GM23338 (cell line): ENCODE measurements around the gene NLRP14. TPM values are rescaled to one million over a fixed set of nuclear protein-coding genes. Genes with fewer than 3 reads are reported as not detected.
A peak's percentile ranks its signal among the peaks of the same experiment; 100 is the strongest.

Experiments
- ATAC-seq: fragments of 200-7000 bp; cut with Tn5 transposase; 3 replicates; pipeline ENCODE4 v1.9.1; 2020
- DNase-seq: peaks from one replicate; pipeline ENCODE4 v3.0.0-alpha.2; 2015; ENCODE audit warnings: low spot score
- H2AFZ ChIP-seq: fragments of 200-600 bp; sonication (generic); 2 replicates; pipeline ENCODE4 v1.8.0; 2016; ENCODE audit warnings: antibody characterized with exemption, mild to moderate bottlenecking, moderate library complexity
- H3F3A ChIP-seq: fragments of 200-600 bp; sonication (generic); replicated peaks from 2 replicates; pipeline ENCODE4 v1.8.0; 2017; ENCODE audit warnings: antibody characterized with exemption, mixed run types, low read depth
- H3K27ac ChIP-seq: fragments of 200-600 bp; sonication (generic); 2 replicates; pipeline ENCODE4 v1.6.1; 2016; ENCODE audit warnings: low read depth
- H3K27me3 ChIP-seq: fragments of 200-600 bp; sonication (generic); 2 replicates; pipeline ENCODE4 v1.8.0; 2016; ENCODE audit warnings: mild to moderate bottlenecking, mixed run types, moderate library complexity; ENCODE audit not compliant: insufficient read depth
- H3K36me3 ChIP-seq: fragments of 200-600 bp; sonication (generic); 2 replicates; pipeline ENCODE4 v1.8.0; 2016; ENCODE audit warnings: mild to moderate bottlenecking; ENCODE audit not compliant: insufficient read depth
- H3K4me1 ChIP-seq: fragments of 200-600 bp; sonication (generic); 2 replicates; pipeline ENCODE4 v1.8.0; 2016; ENCODE audit warnings: mild to moderate bottlenecking, moderate library complexity; ENCODE audit not compliant: insufficient read depth
- H3K4me2 ChIP-seq: fragments of 200-600 bp; sonication (generic); 2 replicates; pipeline ENCODE4 v1.7.1; 2017; ENCODE audit warnings: mixed run types
- H3K4me3 ChIP-seq: fragments of 200-600 bp; sonication (generic); 2 replicates; pipeline ENCODE4 v1.6.1; 2016; ENCODE audit warnings: mixed run types
- H3K79me2 ChIP-seq: fragments of 200-600 bp; sonication (generic); replicated peaks from 2 replicates; pipeline ENCODE4 v1.8.0; 2017; ENCODE audit warnings: mild to moderate bottlenecking; ENCODE audit not compliant: insufficient read depth
- H3K9me2 ChIP-seq: fragments of 200-600 bp; sonication (generic); 2 replicates; pipeline ENCODE4 v1.8.0; 2017; ENCODE audit not compliant: insufficient read depth
- H4K20me1 ChIP-seq: fragments of 200-600 bp; sonication (generic); replicated peaks from 2 replicates; pipeline ENCODE4 v1.8.0; 2017; ENCODE audit warnings: mild to moderate bottlenecking; ENCODE audit not compliant: insufficient read depth
- H3K27ac Mint-ChIP-seq: 2 replicates; pipeline ENCODE4 v1.8.0; 2020; ENCODE audit warnings: inconsistent platforms, mild to moderate bottlenecking, moderate library complexity, mixed read lengths
- H3K27me3 Mint-ChIP-seq: 3 replicates; pipeline ENCODE4 v1.8.0; 2022; ENCODE audit warnings: low read depth, mild to moderate bottlenecking, moderate library complexity, mixed read lengths, inconsistent platforms; ENCODE audit not compliant: insufficient read depth, poor library complexity
- H3K36me3 Mint-ChIP-seq: 3 replicates; pipeline ENCODE4 v1.8.0; 2021; ENCODE audit warnings: low read depth, mild to moderate bottlenecking, inconsistent platforms, moderate library complexity, mixed read lengths
- H3K4me1 Mint-ChIP-seq: 3 replicates; pipeline ENCODE4 v1.8.0; 2020; ENCODE audit warnings: mild to moderate bottlenecking, inconsistent platforms, mixed read lengths
- H3K4me3 Mint-ChIP-seq: 3 replicates; pipeline ENCODE4 v1.8.0; 2021; ENCODE audit warnings: moderate library complexity, mild to moderate bottlenecking, inconsistent platforms, mixed read lengths
- H3K9me3 Mint-ChIP-seq: 3 replicates; pipeline ENCODE4 v1.8.0; 2020; ENCODE audit warnings: moderate library complexity, mild to moderate bottlenecking, inconsistent platforms, mixed read lengths
- CREB1 ChIP-seq: fragments of 250-450 bp; sonication (Bioruptor Pico); IDR thresholded peaks from 2 replicates; pipeline ENCODE4 v1.5.0; 2020; ENCODE audit warnings: low read depth, mild to moderate bottlenecking, moderate library complexity
- EZH2phosphoT487 ChIP-seq: fragments of 200-600 bp; sonication (generic); IDR thresholded peaks from one replicate; pipeline ENCODE4 v1.8.1; 2018; ENCODE audit warnings: antibody characterized with exemption; ENCODE audit not compliant: unreplicated experiment
- JUNB ChIP-seq: IDR thresholded peaks from one replicate; pipeline ENCODE4 v1.6.1; 2016; ENCODE audit warnings: antibody characterized with exemption; ENCODE audit not compliant: unreplicated experiment
- NANOG ChIP-seq: IDR thresholded peaks from 2 replicates; pipeline ENCODE4 v1.6.1; 2016; ENCODE audit warnings: antibody characterized with exemption, borderline replicate concordance
- POLR2AphosphoS5 ChIP-seq: IDR thresholded peaks from 2 replicates; pipeline ENCODE4 v1.6.1; 2016; ENCODE audit warnings: antibody characterized with exemption, low read depth
- STAT1 ChIP-seq: IDR thresholded peaks from one replicate; pipeline ENCODE4 v1.6.1; 2016; ENCODE audit warnings: antibody characterized with exemption; ENCODE audit not compliant: unreplicated experiment
- ZNF331 ChIP-seq: fragments of 250-450 bp; sonication (Bioruptor Pico); IDR thresholded peaks from 2 replicates; pipeline ENCODE4 v1.5.0; 2020; ENCODE audit warnings: low read depth, mild to moderate bottlenecking, moderate library complexity
- long read RNA-seq: library from polyadenylated mRNA; unstranded; transcript quantifications from one replicate; pipeline ENCODE4 v2.0.0, GENCODE V29; 2020; ENCODE audit not compliant: unreplicated experiment
- polyA plus RNA-seq: library from polyadenylated mRNA; unstranded; fragments of >200 nt; fragmentation: Nextera tagmentation; extraction: Ambion mirVana; gene quantifications from 2 replicates; pipeline ENCODE4 v1.2.1, GENCODE V29; 2016
- total RNA-seq: library from RNA; depleted of rRNA; stranded (reverse); fragments of >200 nt; shearing (Covaris generic); gene quantifications from 2 replicates; pipeline ENCODE4 v1.2.3, GENCODE V29; 2014; rRNA removed
- TF ChIP-seq, protein P1 (sequence below): IDR thresholded peaks from 2 replicates; pipeline ENCODE4 v1.6.1; 2016; ENCODE audit warnings: antibody characterized with exemption
- TF ChIP-seq, protein P2 (sequence below): fragments of 250-450 bp; sonication (Bioruptor Pico); IDR thresholded peaks from 2 replicates; pipeline ENCODE4 v1.5.0; 2020; ENCODE audit warnings: mild to moderate bottlenecking, moderate library complexity

The NLRP14 gene, protein sequence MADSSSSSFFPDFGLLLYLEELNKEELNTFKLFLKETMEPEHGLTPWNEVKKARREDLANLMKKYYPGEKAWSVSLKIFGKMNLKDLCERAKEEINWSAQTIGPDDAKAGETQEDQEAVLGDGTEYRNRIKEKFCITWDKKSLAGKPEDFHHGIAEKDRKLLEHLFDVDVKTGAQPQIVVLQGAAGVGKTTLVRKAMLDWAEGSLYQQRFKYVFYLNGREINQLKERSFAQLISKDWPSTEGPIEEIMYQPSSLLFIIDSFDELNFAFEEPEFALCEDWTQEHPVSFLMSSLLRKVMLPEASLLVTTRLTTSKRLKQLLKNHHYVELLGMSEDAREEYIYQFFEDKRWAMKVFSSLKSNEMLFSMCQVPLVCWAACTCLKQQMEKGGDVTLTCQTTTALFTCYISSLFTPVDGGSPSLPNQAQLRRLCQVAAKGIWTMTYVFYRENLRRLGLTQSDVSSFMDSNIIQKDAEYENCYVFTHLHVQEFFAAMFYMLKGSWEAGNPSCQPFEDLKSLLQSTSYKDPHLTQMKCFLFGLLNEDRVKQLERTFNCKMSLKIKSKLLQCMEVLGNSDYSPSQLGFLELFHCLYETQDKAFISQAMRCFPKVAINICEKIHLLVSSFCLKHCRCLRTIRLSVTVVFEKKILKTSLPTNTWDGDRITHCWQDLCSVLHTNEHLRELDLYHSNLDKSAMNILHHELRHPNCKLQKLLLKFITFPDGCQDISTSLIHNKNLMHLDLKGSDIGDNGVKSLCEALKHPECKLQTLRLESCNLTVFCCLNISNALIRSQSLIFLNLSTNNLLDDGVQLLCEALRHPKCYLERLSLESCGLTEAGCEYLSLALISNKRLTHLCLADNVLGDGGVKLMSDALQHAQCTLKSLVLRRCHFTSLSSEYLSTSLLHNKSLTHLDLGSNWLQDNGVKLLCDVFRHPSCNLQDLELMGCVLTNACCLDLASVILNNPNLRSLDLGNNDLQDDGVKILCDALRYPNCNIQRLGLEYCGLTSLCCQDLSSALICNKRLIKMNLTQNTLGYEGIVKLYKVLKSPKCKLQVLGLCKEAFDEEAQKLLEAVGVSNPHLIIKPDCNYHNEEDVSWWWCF
- total RNA-seq: 0.10 TPM in 1 of 2 replicates, not detected in the other
- 0.14 TPM in 1 of 2 replicates, not detected in the other for polyA plus RNA-seq
- long read RNA-seq: 0 reads

DNA sequence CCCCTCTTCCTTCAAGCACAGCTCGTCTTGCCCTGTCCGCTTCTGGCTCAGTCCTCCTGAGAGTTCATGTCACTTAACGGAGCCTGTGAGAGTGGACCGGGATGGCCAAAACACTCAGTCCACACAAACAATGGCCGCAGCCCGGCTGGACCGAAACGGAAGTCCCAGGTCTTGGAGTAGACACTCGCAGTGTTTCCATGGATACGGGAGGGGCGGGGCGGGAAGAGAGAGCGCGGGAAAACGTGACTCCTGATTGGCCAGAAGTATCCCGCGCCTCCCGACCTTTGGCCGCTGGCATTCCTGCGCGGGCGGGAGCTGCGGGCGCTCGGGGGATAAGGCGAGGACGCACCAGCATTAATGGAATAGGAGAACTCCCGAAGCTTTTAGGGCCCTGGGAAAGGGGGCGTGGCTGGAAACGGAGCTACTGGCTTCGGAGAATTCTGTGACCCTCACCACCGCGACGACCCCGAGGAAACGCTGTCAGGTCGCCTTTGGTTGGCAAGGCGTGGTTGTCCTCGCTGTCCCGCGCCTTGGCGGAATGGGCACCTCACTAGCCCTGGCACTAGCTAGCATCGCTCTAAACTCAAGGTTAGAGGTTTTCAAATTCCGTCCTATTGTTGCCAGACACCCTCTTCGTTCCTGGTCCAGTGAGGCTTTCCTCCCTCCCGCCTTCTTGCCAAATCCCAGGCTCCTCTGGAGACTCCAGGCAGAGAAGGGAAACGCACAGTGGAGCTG is at the start of gene NLRP14, which contains the start of gene ZNF214:
Gene NLRP14, plus strand, starts transcription at position 297 of the 735 bp plus-strand sequence. CDS start 18,108 bp downstream, outside the sequence.
Gene ZNF214, minus strand, starts transcription at position 164 of the 735 bp plus-strand sequence. CDS start 17,511 bp downstream, outside the sequence.
- H3K27me3 Mint-ChIP-seq: peaks cover 11% of the 10 kb centered on the region
- H3K4me1 Mint-ChIP-seq: peaks cover 10% of the 10 kb centered on the region; the same call in 1 of the 3 replicates
- Histone ChIP-seq H3K36me3 (no peaks in the 10 kb centered on the region), H3K4me3 (peak within 1 kb of the TSS; percentile 98), H3K27ac (no peak within 1 kb of the TSS), H3K4me1 (peaks cover 9% of the 10 kb centered on the region; the same call in 1 of the 2 replicates), H3K9me2 (no peaks in the 10 kb centered on the region), H3K79me2 (no peaks in the 10 kb centered on the region), H3K4me2 (peak within 1 kb of the TSS; percentile 95), H3F3A (no peaks in the 10 kb centered on the region), H3K27me3 (peaks cover 7% of the 10 kb centered on the region; the same call in 1 of the 2 replicates), H4K20me1 (no peaks in the 10 kb centered on the region), H2AFZ (peak within 1 kb of the TSS; percentile 100)
- peak within 1 kb of the TSS; percentile 93 for H3K27ac Mint-ChIP-seq
- peak within 1 kb of the TSS; percentile 93 for H3K4me3 Mint-ChIP-seq
- H3K9me3 Mint-ChIP-seq: no peaks in the 10 kb centered on the region; the same call in 2 of the 3 replicates
- ATAC-seq (peak; percentile 97), DNase-seq (peak; percentile 98)
- H3K36me3 Mint-ChIP-seq: no peaks in the 10 kb centered on the region
- TF ChIP-seq CREB1 (peak; percentile 36; the same call in 1 of the 2 replicates), POLR2AphosphoS5 (peak; percentile 51), EZH2phosphoT487 (no peak)
- TF ChIP-seq, protein P1, sequence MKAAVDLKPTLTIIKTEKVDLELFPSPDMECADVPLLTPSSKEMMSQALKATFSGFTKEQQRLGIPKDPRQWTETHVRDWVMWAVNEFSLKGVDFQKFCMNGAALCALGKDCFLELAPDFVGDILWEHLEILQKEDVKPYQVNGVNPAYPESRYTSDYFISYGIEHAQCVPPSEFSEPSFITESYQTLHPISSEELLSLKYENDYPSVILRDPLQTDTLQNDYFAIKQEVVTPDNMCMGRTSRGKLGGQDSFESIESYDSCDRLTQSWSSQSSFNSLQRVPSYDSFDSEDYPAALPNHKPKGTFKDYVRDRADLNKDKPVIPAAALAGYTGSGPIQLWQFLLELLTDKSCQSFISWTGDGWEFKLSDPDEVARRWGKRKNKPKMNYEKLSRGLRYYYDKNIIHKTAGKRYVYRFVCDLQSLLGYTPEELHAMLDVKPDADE: peak; percentile 44; the same call in 1 of the 2 replicates

DNA sequence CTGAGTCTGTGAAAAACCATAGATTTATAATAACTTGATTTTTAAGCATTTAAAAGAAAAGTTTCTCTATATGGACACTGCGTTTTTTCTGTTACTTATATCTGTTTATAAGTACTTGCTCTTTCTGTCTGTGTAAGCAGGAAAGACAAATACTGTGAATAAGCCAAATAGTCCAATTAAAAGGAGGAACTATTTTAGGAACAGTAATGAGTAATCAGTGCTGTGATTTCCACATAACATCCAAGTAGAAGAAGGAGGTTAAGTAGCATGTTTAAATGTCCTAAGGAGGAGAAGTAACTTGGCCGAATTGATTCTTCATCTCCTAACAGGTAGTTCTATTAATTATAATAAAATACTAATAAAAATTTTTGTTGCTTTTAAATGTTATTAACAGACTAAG is 40.9 kb upstream of the NLRP14 start:
- no peak overlapping the region for H3K4me3 ChIP-seq
- Mint-ChIP-seq H3K36me3 (no peaks in the 10 kb centered on the region; the same call in 2 of the 3 replicates), H3K9me3 (no peaks in the 10 kb centered on the region; the same call in 2 of the 3 replicates), H3K4me1 (no peaks in the 10 kb centered on the region), H3K4me3 (no peak overlapping the region), H3K27ac (no peak overlapping the region), H3K27me3 (no peaks in the 10 kb centered on the region)
- no peaks in the 10 kb centered on the region for H3K4me1 ChIP-seq
- H2AFZ ChIP-seq: no peak overlapping the region
- no peak overlapping the region for H3K4me2 ChIP-seq
- TF ChIP-seq ZNF331 (CRISPR knock-in tag) (no peak), NANOG (no peak), POLR2AphosphoS5 (no peak), STAT1 (no peak), JUNB (no peak), EZH2phosphoT487 (no peak)
- TF ChIP-seq, protein P2, sequence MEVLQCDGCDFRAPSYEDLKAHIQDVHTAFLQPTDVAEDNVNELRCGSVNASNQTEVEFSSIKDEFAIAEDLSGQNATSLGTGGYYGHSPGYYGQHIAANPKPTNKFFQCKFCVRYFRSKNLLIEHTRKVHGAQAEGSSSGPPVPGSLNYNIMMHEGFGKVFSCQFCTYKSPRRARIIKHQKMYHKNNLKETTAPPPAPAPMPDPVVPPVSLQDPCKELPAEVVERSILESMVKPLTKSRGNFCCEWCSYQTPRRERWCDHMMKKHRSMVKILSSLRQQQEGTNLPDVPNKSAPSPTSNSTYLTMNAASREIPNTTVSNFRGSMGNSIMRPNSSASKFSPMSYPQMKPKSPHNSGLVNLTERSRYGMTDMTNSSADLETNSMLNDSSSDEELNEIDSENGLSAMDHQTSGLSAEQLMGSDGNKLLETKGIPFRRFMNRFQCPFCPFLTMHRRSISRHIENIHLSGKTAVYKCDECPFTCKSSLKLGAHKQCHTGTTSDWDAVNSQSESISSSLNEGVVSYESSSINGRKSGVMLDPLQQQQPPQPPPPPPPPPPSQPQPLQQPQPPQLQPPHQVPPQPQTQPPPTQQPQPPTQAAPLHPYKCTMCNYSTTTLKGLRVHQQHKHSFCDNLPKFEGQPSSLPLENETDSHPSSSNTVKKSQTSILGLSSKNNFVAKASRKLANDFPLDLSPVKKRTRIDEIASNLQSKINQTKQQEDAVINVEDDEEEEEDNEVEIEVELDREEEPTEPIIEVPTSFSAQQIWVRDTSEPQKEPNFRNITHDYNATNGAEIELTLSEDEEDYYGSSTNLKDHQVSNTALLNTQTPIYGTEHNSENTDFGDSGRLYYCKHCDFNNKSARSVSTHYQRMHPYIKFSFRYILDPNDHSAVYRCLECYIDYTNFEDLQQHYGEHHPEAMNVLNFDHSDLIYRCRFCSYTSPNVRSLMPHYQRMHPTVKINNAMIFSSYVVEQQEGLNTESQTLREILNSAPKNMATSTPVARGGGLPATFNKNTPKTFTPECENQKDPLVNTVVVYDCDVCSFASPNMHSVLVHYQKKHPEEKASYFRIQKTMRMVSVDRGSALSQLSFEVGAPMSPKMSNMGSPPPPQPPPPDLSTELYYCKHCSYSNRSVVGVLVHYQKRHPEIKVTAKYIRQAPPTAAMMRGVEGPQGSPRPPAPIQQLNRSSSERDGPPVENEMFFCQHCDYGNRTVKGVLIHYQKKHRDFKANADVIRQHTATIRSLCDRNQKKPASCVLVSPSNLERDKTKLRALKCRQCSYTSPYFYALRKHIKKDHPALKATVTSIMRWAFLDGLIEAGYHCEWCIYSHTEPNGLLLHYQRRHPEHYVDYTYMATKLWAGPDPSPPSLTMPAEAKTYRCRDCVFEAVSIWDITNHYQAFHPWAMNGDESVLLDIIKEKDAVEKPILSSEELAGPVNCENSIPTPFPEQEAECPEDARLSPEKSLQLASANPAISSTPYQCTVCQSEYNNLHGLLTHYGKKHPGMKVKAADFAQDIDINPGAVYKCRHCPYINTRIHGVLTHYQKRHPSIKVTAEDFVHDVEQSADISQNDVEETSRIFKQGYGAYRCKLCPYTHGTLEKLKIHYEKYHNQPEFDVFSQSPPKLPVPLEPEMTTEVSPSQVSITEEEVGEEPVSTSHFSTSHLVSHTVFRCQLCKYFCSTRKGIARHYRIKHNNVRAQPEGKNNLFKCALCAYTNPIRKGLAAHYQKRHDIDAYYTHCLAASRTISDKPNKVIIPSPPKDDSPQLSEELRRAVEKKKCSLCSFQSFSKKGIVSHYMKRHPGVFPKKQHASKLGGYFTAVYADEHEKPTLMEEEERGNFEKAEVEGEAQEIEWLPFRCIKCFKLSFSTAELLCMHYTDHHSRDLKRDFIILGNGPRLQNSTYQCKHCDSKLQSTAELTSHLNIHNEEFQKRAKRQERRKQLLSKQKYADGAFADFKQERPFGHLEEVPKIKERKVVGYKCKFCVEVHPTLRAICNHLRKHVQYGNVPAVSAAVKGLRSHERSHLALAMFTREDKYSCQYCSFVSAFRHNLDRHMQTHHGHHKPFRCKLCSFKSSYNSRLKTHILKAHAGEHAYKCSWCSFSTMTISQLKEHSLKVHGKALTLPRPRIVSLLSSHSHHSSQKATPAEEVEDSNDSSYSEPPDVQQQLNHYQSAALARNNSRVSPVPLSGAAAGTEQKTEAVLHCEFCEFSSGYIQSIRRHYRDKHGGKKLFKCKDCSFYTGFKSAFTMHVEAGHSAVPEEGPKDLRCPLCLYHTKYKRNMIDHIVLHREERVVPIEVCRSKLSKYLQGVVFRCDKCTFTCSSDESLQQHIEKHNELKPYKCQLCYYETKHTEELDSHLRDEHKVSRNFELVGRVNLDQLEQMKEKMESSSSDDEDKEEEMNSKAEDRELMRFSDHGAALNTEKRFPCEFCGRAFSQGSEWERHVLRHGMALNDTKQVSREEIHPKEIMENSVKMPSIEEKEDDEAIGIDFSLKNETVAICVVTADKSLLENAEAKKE (CRISPR knock-in tag): no peak
- H3K9me2 ChIP-seq: no peaks in the 10 kb centered on the region
- H3K27me3 ChIP-seq: no peaks in the 10 kb centered on the region
- H3K79me2 ChIP-seq: no peaks in the 10 kb centered on the region
- no peaks in the 10 kb centered on the region for H3K36me3 ChIP-seq
- no peak for DNase-seq
- H4K20me1 ChIP-seq: no peaks in the 10 kb centered on the region; the same call in none of the 2 replicates
- no peak overlapping the region for H3K27ac ChIP-seq
- no peak for ATAC-seq
- no peaks in the 10 kb centered on the region for H3F3A ChIP-seq
